ENCODE measurements around the gene NUP37. TPM values are rescaled to one million over a fixed set of nuclear protein-coding genes. Genes with fewer than 3 reads are reported as not detected.

NUP37 gene
- total and polyA plus RNA-seq, 9 of the 15 experiments (the other 6 are each of a cell fraction or from before 2014, with no cell fraction given) = 72.2 to 429 (median 170) TPM

GRCh38 chr12:102119674-102120563 lies at the start of gene NUP37, which contains the start of gene PARPBP (continued):
- TF ChIP-seq THAP7 (CRISPR knock-in tag; IDR thresholded peaks at IDR 0.05) (no peak), POLR3G (IDR thresholded peaks at IDR 0.05; ENCODE audit: extremely low read depth, insufficient read length, insufficient replicate concordance) (no peak), PCBP1 (IDR thresholded peaks at IDR 0.05; ENCODE audit: low read depth, low read length, poor library complexity, severe bottlenecking) (peak; percentile 83), TCF7 (IDR thresholded peaks at IDR 0.05; ENCODE audit: borderline replicate concordance) (no peak), MAZ (CRISPR knock-in tag; conservative IDR thresholded peaks at IDR 0.05 in 1 of 2, IDR thresholded peaks at IDR 0.05 in 1 of 2) (peak; percentile 82 to 84), ZZZ3 (IDR thresholded peaks at IDR 0.05) (no peak; the same call in 1 of the 2 replicates), THRA (IDR thresholded peaks at IDR 0.05) (no peak), ZNF551 (CRISPR knock-in tag; IDR thresholded peaks at IDR 0.05) (no peak), ARID1B (IDR thresholded peaks at IDR 0.05) (peak; percentile 41; the same call in 1 of the 2 replicates), ZNF212 (CRISPR knock-in tag; IDR thresholded peaks at IDR 0.05) (no peak), KLF13 (tag; IDR thresholded peaks at IDR 0.05; ENCODE audit: borderline replicate concordance, low read depth) (no peak), ZBTB7A (IDR thresholded peaks at IDR 0.05; ENCODE audit: borderline replicate concordance, control insufficient read depth, low read depth, low read length) (peak; percentile 78), ZNF124 (CRISPR knock-in tag; IDR thresholded peaks at IDR 0.05) (no peak), FOXM1 (IDR thresholded peaks at IDR 0.05; ENCODE audit: low read depth) (peak; percentile 98), FOXM1 (CRISPR knock-in tag; IDR thresholded peaks at IDR 0.05; ENCODE audit: low read depth) (peak; percentile 99), CREB1 (IDR thresholded peaks at IDR 0.05) (peak; percentile 89), CREB1 (CRISPR knock-in tag; IDR thresholded peaks at IDR 0.05) (peak; percentile 76), ZNF511 (CRISPR knock-in tag; IDR thresholded peaks at IDR 0.05) (0 out of 2 replicates have a peak, but pooled peaks have one; percentile 37), ARID2 (IDR thresholded peaks at IDR 0.05) (no peak), HNRNPK (IDR thresholded peaks at IDR 0.05; ENCODE audit: low read depth, low read length, poor library complexity, severe bottlenecking) (no peak), ZNF561 (CRISPR knock-in tag; conservative IDR thresholded peaks at IDR 0.05) (no peak), CHCHD3 (CRISPR knock-in tag; IDR thresholded peaks at IDR 0.05) (0 out of 2 replicates have a peak, but pooled peaks have one; percentile 32), HNRNPH1 (optimal IDR thresholded peaks at IDR 0.05; ENCODE audit: low read depth, low read length) (no peak), KDM2B (CRISPR knock-in tag; IDR thresholded peaks at IDR 0.05) (no peak), L3MBTL2 (IDR thresholded peaks at IDR 0.05) (peak; percentile 84), FOSL1 (tag; conservative IDR thresholded peaks at IDR 0.05) (peak; percentile 44; the same call in 1 of the 2 replicates)
